GM21367 (cell line): Measurements from ENCODE around the gene PACRG.

Source experiments
- ATAC-seq: cut with Tn5 transposase; IDR thresholded peaks from one replicate; pipeline ENCODE4 v1.9.1; 2021; ENCODE audit not compliant: unreplicated experiment

PACRG gene

GRCh38 chr6:163341224-163342061 is 613.7 kb downstream of the PACRG start:
- ATAC-seq, result no peak

- no peak for ATAC-seq
Observed at GRCh38 chr6:163342571-163343539, 615.1 kb downstream of the PACRG start.

DNA sequence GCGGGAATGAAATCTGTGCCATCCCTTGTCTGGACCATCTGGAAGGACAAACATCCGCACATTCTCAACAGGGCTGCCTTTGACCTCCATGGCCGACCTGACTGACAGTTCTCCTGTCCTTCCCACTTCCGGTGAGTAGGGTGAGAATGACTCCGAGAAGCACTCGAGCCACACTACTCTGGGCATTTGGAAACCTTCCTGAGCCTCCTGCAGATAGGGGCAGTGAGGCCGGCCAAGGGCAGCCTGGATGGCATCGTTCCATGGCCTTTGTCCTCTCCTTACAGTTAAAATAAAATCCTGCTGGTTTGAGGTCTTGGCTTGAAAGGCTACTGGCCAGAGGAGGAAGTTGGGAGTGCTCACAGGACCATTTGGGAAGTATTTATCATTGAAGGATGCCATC is 615.8 kb downstream of the PACRG start:
- ATAC-seq, result no peak

DNA sequence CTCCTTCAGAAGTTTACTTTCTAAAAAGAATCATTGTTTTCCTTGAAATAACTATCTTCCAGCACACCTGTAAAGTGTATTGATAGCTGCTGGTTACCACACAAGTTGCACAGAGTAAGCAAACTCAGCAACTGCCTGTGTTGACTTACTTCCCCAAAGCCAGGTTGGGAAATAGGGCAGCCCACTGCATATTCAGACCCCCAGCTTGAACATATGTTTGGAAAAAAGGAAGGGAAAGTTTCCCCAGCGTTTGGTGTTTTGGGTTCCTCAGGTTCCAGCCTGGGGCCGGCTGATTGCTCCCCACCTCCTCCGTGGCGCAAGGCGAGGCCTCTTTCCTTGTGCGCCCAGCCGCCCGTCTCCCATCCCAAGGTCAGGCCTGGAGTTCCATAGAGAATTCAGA is 616.6 kb downstream of the PACRG start:
- no peak for ATAC-seq

- no peak for ATAC-seq
Observed at GRCh38 chr6:163345931-163346330, 618.2 kb downstream of the PACRG start.

- no peak for ATAC-seq
Observed at GRCh38 chr6:163346497-163346961, 618.8 kb downstream of the PACRG start.

DNA sequence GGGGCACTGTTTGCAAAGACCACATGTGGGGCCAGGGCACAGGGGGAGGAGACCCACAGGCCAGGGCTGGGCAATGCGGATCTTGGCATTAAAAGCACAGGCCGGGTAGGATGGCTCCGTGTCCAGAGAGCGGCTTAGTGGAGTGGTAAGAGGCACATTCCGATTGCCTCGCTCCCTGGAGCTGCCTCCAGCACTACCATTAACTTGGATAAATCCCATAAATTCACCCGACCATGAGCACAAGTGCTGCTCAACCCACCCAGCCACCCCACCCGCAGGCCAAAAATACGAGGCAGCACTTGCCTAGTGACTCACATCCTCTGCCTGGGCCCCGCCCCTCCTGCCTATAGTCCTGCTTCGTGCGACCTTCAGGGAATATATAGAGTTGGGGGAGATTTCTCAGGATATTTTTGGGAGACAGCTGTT is 619.3 kb downstream of the PACRG start:
- no peak for ATAC-seq

GRCh38 chr6:163348789-163349680 is 621.3 kb downstream of the PACRG start:
- ATAC-seq, result no peak

GRCh38 chr6:163349696-163350095 is 621.9 kb downstream of the PACRG start:
- no peak for ATAC-seq

GRCh38 chr6:163351013-163351412 is 623.2 kb downstream of the PACRG start:
- no peak for ATAC-seq

DNA sequence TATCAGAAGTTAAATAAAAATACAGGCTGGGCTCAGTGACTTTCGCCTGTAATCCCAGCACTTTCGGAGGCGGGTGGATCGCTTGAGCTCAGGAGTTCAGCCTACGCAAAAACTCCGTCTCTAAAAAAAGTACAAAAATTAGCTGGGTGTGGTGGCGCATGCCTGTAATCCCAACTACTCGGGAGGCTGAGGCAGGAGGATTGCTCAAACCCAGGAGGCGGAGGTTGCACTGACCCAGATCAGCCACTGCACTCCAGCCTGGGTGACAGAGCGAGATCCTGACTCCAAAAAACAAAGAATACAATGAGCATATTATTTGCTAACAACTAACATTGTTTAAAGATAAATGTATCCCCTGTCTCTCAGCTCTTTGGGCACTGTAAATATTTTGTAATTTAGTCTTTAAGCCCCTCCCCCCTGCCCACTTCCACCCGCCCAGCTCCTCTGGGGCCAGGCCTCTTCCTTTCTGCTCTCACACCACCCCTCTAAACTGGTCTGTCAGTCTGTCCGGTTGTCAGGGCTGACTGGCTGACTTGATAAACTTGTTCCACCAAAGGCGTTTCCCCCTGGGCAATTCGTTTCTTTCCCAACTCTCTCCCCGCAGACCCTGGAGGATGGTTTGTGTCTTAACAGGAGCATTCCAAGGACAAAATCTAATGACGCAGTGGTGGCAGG is 624.4 kb downstream of the PACRG start:
- no peak for ATAC-seq

GRCh38 chr6:163352966-163353365 is 625.2 kb downstream of the PACRG start:
- no peak for ATAC-seq

GRCh38 chr6:163354085-163354484 is 626.3 kb downstream of the PACRG start:
- ATAC-seq, result no peak

DNA sequence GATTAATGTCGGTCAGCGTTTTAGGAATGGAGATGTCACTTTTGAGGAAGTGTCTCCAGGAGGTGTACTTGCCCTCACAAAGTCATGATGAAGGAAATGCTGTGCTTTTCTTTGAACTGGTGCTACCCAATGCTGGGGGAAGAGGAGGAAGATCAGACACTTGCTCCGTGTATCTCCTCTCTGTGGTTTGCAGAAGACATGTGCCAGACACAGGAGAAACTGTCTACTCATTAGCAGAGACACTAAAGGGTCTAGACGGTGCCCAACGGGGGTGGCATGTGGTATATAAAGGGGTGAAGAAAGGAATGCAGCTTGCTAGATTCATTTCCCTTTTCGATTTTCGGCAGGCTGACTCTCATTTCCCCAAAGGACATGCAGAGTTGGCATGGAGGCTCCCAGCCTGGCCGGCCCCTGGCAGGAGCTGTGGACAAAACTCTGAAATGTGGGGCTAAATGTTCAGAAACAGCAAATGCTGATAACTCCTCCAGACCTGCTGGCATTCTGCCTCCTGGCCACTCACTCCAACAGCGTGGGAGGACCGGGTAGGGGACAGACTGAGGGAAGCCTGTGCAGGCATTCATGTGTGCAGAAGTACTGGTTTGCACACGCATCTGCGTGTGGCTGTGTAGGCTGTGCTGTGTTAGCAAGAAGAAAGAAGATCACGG is 627.1 kb downstream of the PACRG start:
- ATAC-seq, result peak; percentile 76

DNA sequence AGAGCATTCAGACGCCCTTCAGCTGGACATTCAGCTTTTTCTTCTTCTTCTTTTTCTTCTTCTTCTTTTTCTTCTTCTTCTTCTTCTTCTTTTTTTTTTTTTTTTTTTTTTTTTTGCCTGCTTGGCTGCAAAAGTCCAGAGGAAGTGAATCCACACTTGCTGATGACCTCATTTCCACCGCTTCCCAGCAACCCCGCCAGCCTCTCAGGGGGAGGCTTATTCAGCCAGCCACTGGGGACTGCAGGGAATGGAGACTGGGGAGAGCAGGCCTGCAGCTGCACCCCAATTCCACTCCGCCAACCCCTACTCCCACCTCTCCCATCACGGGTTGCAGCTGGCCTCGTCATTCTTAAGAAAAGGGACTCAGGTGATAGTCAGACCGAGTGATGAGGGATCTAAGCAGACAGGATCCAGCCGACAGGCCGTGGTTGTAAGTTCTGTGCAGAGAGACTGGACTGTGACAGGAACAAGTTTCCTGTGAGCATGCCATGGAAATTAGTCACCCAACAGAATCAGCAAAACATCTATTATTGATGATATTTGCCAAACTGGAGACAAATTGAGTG is 627.7 kb downstream of the PACRG start:
- ATAC-seq, result no peak

DNA sequence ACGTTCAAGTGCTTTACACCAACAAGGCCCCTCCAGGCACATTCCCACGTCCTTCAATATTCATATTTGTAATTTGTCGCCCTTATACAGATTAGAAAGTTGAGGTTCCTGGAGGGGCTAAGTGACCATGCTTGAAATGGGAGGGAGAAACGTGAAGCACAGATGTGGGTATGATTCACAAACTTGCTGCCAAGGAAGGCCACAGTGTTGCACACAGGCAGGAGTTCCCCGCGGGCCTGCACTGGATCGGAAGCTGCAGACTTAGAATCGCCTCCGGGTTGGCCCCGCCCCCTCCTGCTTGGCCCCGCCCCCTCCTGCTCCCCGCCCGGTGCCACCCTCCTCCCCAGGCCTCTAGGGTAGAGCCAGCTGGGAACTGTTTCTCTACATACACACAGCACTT is 628.5 kb downstream of the PACRG start:
- no peak for ATAC-seq

- no peak for ATAC-seq
Observed at GRCh38 chr6:163356743-163357142, 629.0 kb downstream of the PACRG start.

DNA sequence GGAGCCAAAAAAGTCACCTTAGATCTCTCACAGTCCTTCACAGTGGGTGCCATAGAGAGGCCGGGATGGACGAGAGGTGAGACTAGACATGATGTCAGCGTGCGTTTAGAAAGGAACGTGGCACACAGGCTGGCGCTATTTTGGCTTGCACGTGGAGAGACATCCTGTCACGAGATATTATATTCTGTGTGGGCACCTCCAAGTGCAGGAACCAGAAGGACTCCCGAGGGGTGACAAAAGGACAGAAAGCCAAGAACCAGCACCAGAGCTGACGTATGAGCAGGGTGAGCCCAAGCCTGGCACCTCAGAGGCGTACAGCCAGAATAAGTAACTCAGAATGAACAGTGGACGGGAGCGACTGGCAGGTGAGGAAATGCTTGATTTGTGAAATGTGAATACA is 636.9 kb downstream of the PACRG start:
- ATAC-seq, result no peak
